Fibroblast of lung (primary cell): ENCODE results near the gene BCKDHB. TPM values are rescaled to one million over a fixed set of nuclear protein-coding genes. Genes with fewer than 3 reads are reported as not detected.

Source experiments
- DNase-seq, 2 donors: peaks; one replicate each; pipeline versions ENCODE4 v3.0.0 to v3.0.0-alpha.2; 2010; ENCODE audit warnings: low read depth in 2 of 2
- H2AFZ ChIP-seq: 2 replicates; pipeline ENCODE4 v1.5.1; 2012; ENCODE audit warnings: low read length, control low read depth, inconsistent platforms
- H3K27ac ChIP-seq: 2 replicates; pipeline ENCODE4 v1.5.1; 2011; ENCODE audit warnings: low read length, control low read depth; ENCODE audit not compliant: insufficient read depth
- H3K27me3 ChIP-seq: 2 replicates; pipeline ENCODE4 v1.5.1; 2011; ENCODE audit warnings: mild to moderate bottlenecking, low read length; ENCODE audit not compliant: control insufficient read depth, insufficient read depth
- H3K36me3 ChIP-seq: 2 replicates; pipeline ENCODE4 v1.5.1; 2011; ENCODE audit warnings: low read length; ENCODE audit not compliant: control insufficient read depth, insufficient read depth
- H3K4me1 ChIP-seq: 2 replicates; pipeline ENCODE4 v1.5.1; 2011; ENCODE audit warnings: low read length; ENCODE audit not compliant: control insufficient read depth, insufficient read depth; ENCODE audit errors: extremely low read depth
- H3K4me2 ChIP-seq: 2 replicates; pipeline ENCODE4 v1.5.1; 2011; ENCODE audit warnings: low read length, control low read depth; ENCODE audit not compliant: insufficient read depth; ENCODE audit errors: extremely low read depth
- H3K4me3 ChIP-seq, 4 experiments: fragments of 200-600 bp in 1 of 4; sonication (generic) in 1 of 4; replicated peaks in 1 of 4; 2 replicates each; pipeline ENCODE4 v1.5.1; 2011 to 2016; ENCODE audit warnings: low read length in 4 of 4, low read depth in 3 of 4, mild to moderate bottlenecking in 3 of 4, control low read depth in 2 of 4, inconsistent platforms in 1 of 4, mixed read lengths in 1 of 4; ENCODE audit not compliant: insufficient read depth in 1 of 4; ENCODE audit errors: control extremely low read depth in 1 of 4
- H3K79me2 ChIP-seq: 2 replicates; pipeline ENCODE4 v1.5.1; 2012; ENCODE audit warnings: mild to moderate bottlenecking, low read length, inconsistent platforms; ENCODE audit not compliant: control insufficient read depth, insufficient read depth
- H3K9ac ChIP-seq: 2 replicates; pipeline ENCODE4 v1.5.1; 2011; ENCODE audit warnings: mild to moderate bottlenecking, low read length, control low read depth; ENCODE audit not compliant: insufficient read depth
- H3K9me3 ChIP-seq: 2 replicates; pipeline ENCODE4 v1.5.1; 2012; ENCODE audit warnings: low read depth, low read length; ENCODE audit not compliant: control insufficient read depth, insufficient read depth
- H4K20me1 ChIP-seq: 2 replicates; pipeline ENCODE4 v1.5.1; 2011; ENCODE audit warnings: low read length; ENCODE audit not compliant: control insufficient read depth, insufficient read depth; ENCODE audit errors: extremely low read depth
- CTCF ChIP-seq, 2 donors: IDR thresholded peaks in 1 of 2; conservative IDR thresholded peaks in 1 of 2; 1 replicate in 1 of 2; 2 replicates in 1 of 2; pipeline ENCODE4 v1.5.1; 2011 to 2012; ENCODE audit warnings: low read length in 2 of 2, control low read depth in 1 of 2, inconsistent platforms in 1 of 2, low read depth in 1 of 2, mild to moderate bottlenecking in 1 of 2
- EZH2 ChIP-seq: IDR thresholded peaks from 2 replicates; pipeline ENCODE4 v1.5.1; 2012; ENCODE audit warnings: low read length, control low read depth, mild to moderate bottlenecking; ENCODE audit errors: missing control alignments
- polyA plus RNA-seq, 2 donors: library from polyadenylated mRNA; depleted of rRNA in 1 of 2; stranded (reverse) in 1 of 2; unstranded in 1 of 2; fragments of >200 nt; gene quantifications; 2 replicates each; pipeline ENCODE4 v1.2.1, GENCODE V29; 2011 to 2012; ENCODE audit warnings: missing spikeins in 1 of 2
- total RNA-seq: library from RNA; depleted of rRNA; stranded (reverse); fragments of >200 nt; gene quantifications from 2 replicates; pipeline ENCODE4 v1.2.1, GENCODE V29; 2014

BCKDHB gene
- total and polyA plus RNA-seq, 2 donors (not counting 1 experiment from before 2014, with no cell fraction given): 8.3 to 16.2 TPM

GRCh38 chr6:80338201-80338836 is 231.8 kb downstream of the BCKDHB start:
- no peaks in the 10 kb centered on the region for H3K27me3 ChIP-seq
- no peak overlapping the region for H3K9ac ChIP-seq
- H3K79me2 ChIP-seq: no peaks in the 10 kb centered on the region
- no peak overlapping the region for H2AFZ ChIP-seq
- no peaks in the 10 kb centered on the region for H3K4me1 ChIP-seq
- peak in 1 of 2 donors; percentile 79 for DNase-seq
- no peaks in the 10 kb centered on the region for H3K9me3 ChIP-seq
- no peak overlapping the region for H3K4me2 ChIP-seq
- H3K27ac ChIP-seq: no peak overlapping the region
- TF ChIP-seq CTCF (conservative IDR thresholded peaks at IDR 0.05 in 1 of 2, IDR thresholded peaks at IDR 0.05 in 1 of 2; ENCODE audit: low read depth in 1 of 2, low read length in 2 of 2) (peak; percentile 64 to 86), EZH2 (no peak)
- H4K20me1 ChIP-seq: no peaks in the 10 kb centered on the region
- H3K36me3 ChIP-seq: no peaks in the 10 kb centered on the region
- peak overlapping the region in 1 of 4 experiments; percentile 17 for H3K4me3 ChIP-seq

DNA sequence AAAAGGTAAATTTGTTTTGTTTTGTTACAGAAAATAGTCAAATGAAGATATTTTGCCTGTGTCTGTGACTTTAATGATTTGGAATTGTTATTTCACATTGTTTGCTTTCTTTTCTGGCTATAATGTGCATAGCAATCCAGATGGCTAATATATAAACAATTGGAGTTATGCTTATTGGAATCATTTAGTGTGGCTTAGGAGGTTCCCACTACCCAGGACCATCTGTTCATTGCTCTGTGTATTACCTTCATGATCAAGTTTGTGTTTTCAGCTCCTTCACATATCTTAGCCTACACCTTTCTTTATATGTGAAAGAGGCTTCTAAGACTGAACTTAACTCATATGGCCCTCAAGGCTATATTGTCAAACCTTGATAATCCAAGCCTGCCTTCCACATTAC is 232.9 kb downstream of the BCKDHB start:
- Histone ChIP-seq H3K27ac (no peak overlapping the region), H4K20me1 (no peaks in the 10 kb centered on the region), H3K9me3 (no peaks in the 10 kb centered on the region), H3K4me1 (no peaks in the 10 kb centered on the region), H3K27me3 (no peaks in the 10 kb centered on the region), H3K36me3 (no peaks in the 10 kb centered on the region), H2AFZ (no peak overlapping the region), H3K4me3 (no peak overlapping the region), H3K4me2 (no peak overlapping the region), H3K9ac (no peak overlapping the region), H3K79me2 (no peaks in the 10 kb centered on the region)
- TF ChIP-seq CTCF (conservative IDR thresholded peaks at IDR 0.05 in 1 of 2, IDR thresholded peaks at IDR 0.05 in 1 of 2; ENCODE audit: low read depth in 1 of 2, low read length in 2 of 2) (no peak), EZH2 (no peak)
- DNase-seq: peak in 1 of 2 donors; percentile 24

- Histone ChIP-seq H2AFZ (no peak overlapping the region), H3K4me3 (no peak overlapping the region), H3K79me2 (no peaks in the 10 kb centered on the region), H4K20me1 (no peaks in the 10 kb centered on the region), H3K4me2 (no peak overlapping the region), H3K4me1 (no peaks in the 10 kb centered on the region), H3K9ac (no peak overlapping the region), H3K36me3 (no peaks in the 10 kb centered on the region), H3K27me3 (no peaks in the 10 kb centered on the region), H3K9me3 (no peaks in the 10 kb centered on the region), H3K27ac (no peak overlapping the region)
- TF ChIP-seq EZH2 (no peak), CTCF (conservative IDR thresholded peaks at IDR 0.05 in 1 of 2, IDR thresholded peaks at IDR 0.05 in 1 of 2; ENCODE audit: low read depth in 1 of 2, low read length in 2 of 2) (no peak)
- DNase-seq: no peak
Observed at GRCh38 chr6:80340280-80340679, 233.8 kb downstream of the BCKDHB start.
